CD8-positive, alpha-beta memory T cell (primary cell): ENCODE data around the gene SMPD4. TPM values are rescaled to one million over a fixed set of nuclear protein-coding genes. Genes with fewer than 3 reads are reported as not detected.
"Not testable (repeated sequence)": the region's sequence is repeated elsewhere in the genome, so short reads cannot be mapped to it uniquely, and the experiment has no call there.

Experiments used
- CTCF ChIA-PET: fragments of 350-600 bp; sonication (Branson Sonifier 250); formaldehyde crosslinking; loops from one replicate; lab custom pipeline; 2021; ENCODE audit warnings: antibody characterized with exemption; lab: Charles Lee
- POLR2A ChIA-PET: fragments of 350-600 bp; sonication (Branson Sonifier 250); formaldehyde crosslinking; loops from one replicate; lab custom pipeline; 2021; ENCODE audit warnings: antibody characterized with exemption; lab: Charles Lee
- DNase-seq, 5 donors: peaks; one replicate each; pipeline versions ENCODE4 v3.0.0 to v3.0.0-alpha.2; 2020 to 2022; ENCODE audit warnings: mixed read lengths in 1 of 5
- H3K27ac ChIP-seq: one replicate; pipeline ENCODE4 v1.7.0; 2013; ENCODE audit warnings: low read depth, mild to moderate bottlenecking, low read length, moderate library complexity
- H3K27me3 ChIP-seq: 2 replicates; pipeline ENCODE4 v1.7.0; 2013; ENCODE audit warnings: low read length, mild to moderate bottlenecking; ENCODE audit not compliant: insufficient read depth, poor library complexity, severe bottlenecking
- H3K36me3 ChIP-seq: 2 replicates; pipeline ENCODE4 v1.7.0; 2013; ENCODE audit warnings: mild to moderate bottlenecking, low read length, moderate library complexity; ENCODE audit not compliant: insufficient read depth
- H3K4me1 ChIP-seq: 2 replicates; pipeline ENCODE4 v1.7.0; 2013; ENCODE audit warnings: mild to moderate bottlenecking, low read length, moderate library complexity; ENCODE audit not compliant: insufficient read depth
- H3K4me3 ChIP-seq: 2 replicates; pipeline ENCODE4 v1.7.0; 2013; ENCODE audit warnings: mild to moderate bottlenecking, low read length
- H3K9me3 ChIP-seq: 2 replicates; pipeline ENCODE4 v1.7.0; 2013; ENCODE audit warnings: mild to moderate bottlenecking, low read length
- H3K27ac Mint-ChIP-seq, 8 donors: one replicate each; pipeline ENCODE4 v1.8.0; 2020 to 2021; ENCODE audit warnings: mixed read lengths in 8 of 8, mild to moderate bottlenecking in 6 of 8, inconsistent platforms in 3 of 8, moderate library complexity in 3 of 8
- H3K27me3 Mint-ChIP-seq, 2 donors: one replicate each; pipeline ENCODE4 v1.8.0; 2020 to 2021; ENCODE audit warnings: mixed read lengths in 2 of 2, mild to moderate bottlenecking in 1 of 2, moderate library complexity in 1 of 2
- H3K36me3 Mint-ChIP-seq, 3 donors: one replicate each; pipeline ENCODE4 v1.8.0; 2020 to 2021; ENCODE audit warnings: mixed read lengths in 3 of 3, inconsistent platforms in 1 of 3, mild to moderate bottlenecking in 1 of 3
- H3K4me1 Mint-ChIP-seq, 3 donors: one replicate each; pipeline ENCODE4 v1.8.0; 2020 to 2021; ENCODE audit warnings: mixed read lengths in 3 of 3, inconsistent platforms in 1 of 3, mild to moderate bottlenecking in 1 of 3
- H3K4me3 Mint-ChIP-seq, 7 donors: one replicate each; pipeline ENCODE4 v1.8.0; 2020 to 2021; ENCODE audit warnings: mixed read lengths in 7 of 7, mild to moderate bottlenecking in 6 of 7, moderate library complexity in 4 of 7, inconsistent platforms in 2 of 7
- H3K9me3 Mint-ChIP-seq, 5 donors: one replicate each; pipeline ENCODE4 v1.8.0; 2020 to 2022; ENCODE audit warnings: mixed read lengths in 5 of 5, mild to moderate bottlenecking in 3 of 5, moderate library complexity in 2 of 5, inconsistent platforms in 1 of 5
- polyA plus RNA-seq: library from polyadenylated mRNA; unstranded; fragments of 300-500 nt; fragmentation: Illumina TruSeq; gene quantifications from one replicate; pipeline ENCODE4 v1.2.3, GENCODE V29; 2021
- total RNA-seq, 2 experiments: library from RNA; stranded (reverse); gene quantifications; one replicate each; pipeline ENCODE4 v1.2.3, GENCODE V29; 2021

SMPD4 gene
- total and polyA plus RNA-seq, 3 experiments from 2014 or later, result 43.2 to 113 (median 111) TPM

GRCh38 chr2:130158631-130159030 is 22.8 kb downstream of the SMPD4 start:
- Mint-ChIP-seq H3K27ac (peak overlapping the region in 2 of 8 donors; percentile 55 to 90), H3K36me3 (peaks cover 0 to 74% (median 0%) of the 10 kb centered on the region in 3 donors), H3K4me3 (no peak overlapping the region), H3K9me3 (no peaks in the 10 kb centered on the region), H3K27me3 (no peaks in the 10 kb centered on the region), H3K4me1 (peaks cover 0 to 11% (median 5%) of the 10 kb centered on the region in 3 donors)
- Histone ChIP-seq H3K27me3 (no peaks in the 10 kb centered on the region), H3K4me1 (no peaks in the 10 kb centered on the region), H3K27ac (no peak overlapping the region), H3K36me3 (peaks cover 1% of the 10 kb centered on the region), H3K4me3 (no peak overlapping the region), H3K9me3 (no peaks in the 10 kb centered on the region)
- ChIA-PET CTCF (no interaction called here), POLR2A (no interaction called here)
- DNase-seq, result no peak

DNA sequence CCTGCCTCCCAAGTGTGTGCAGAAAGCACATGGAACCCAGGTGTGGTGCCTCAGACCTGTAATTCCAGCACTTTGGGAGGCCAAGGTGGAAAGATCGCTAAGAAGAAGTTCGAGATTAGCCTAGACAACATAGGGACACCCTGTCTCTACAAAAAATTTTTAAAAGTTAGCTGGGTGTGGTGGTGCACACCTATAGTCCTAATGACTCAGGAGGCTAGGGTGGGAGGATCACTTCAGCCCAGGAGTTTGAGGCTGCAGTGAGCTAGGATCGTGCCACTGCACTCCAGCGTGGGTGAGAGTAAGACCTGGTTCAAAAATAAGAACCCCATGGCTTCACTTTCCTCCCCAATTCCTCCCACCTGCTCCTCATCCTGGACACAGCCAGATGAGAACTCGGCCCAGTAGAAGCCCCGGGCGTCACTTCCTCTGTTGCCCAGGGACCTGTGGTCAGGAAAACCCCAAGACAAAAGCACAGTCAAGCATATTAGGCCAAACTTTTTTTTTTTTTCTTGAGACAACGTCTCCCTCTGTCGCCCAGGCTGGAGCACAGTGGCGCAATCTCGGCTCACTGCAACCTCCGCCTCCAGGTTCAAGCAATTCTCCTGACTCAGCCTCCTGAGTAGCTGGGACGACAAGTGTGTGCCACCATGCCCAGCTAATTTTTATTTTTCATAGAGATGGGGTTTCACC is 23.4 kb downstream of the SMPD4 start:
- H3K4me1 ChIP-seq, H3K27me3 Mint-ChIP-seq, H3K4me3 Mint-ChIP-seq, H3K4me3 ChIP-seq, H3K27me3 ChIP-seq, POLR2A ChIA-PET, DNase-seq, H3K9me3 ChIP-seq, H3K9me3 Mint-ChIP-seq, H3K36me3 ChIP-seq, H3K27ac ChIP-seq, CTCF ChIA-PET: not testable (repeated sequence)
- Mint-ChIP-seq H3K36me3 (peaks cover 0 to 75% (median 0%) of the 10 kb centered on the region in 3 donors), H3K27ac (peak overlapping the region in 4 of 8 donors; percentile 33 to 90 (median 54)), H3K4me1 (peaks cover 0 to 11% (median 5%) of the 10 kb centered on the region in 3 donors)

DNA sequence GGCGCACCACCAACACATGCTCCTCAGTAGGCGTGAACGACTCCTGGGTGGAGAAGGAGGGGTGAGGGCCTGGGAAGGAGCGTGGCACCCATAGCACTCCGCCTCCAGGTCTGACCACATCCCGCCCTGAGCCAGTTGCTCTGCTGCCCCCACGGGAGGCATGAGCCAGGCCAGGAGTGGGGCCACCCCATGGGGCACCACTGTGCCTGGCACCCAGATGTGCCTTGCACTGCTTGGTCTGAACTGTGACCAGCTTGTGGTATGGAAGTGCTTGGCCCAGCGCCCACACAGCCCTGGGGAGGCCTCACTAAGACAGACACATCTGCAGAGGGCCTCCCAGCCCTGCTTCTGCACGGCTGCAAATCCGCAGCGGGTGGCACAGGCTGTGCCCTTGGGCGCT is 24.0 kb downstream of the SMPD4 start:
- H3K4me3 ChIP-seq, H3K9me3 Mint-ChIP-seq, H3K36me3 ChIP-seq, H3K9me3 ChIP-seq, H3K27ac ChIP-seq, POLR2A ChIA-PET, H3K27me3 ChIP-seq, H3K4me3 Mint-ChIP-seq, H3K27me3 Mint-ChIP-seq, CTCF ChIA-PET, DNase-seq, H3K4me1 ChIP-seq: not testable (repeated sequence)
- Mint-ChIP-seq H3K27ac (peak overlapping the region in 1 of 8 donors; percentile 54), H3K36me3 (peaks cover 0 to 73% (median 0%) of the 10 kb centered on the region in 3 donors), H3K4me1 (peaks cover 0 to 11% (median 5%) of the 10 kb centered on the region in 3 donors)

DNA sequence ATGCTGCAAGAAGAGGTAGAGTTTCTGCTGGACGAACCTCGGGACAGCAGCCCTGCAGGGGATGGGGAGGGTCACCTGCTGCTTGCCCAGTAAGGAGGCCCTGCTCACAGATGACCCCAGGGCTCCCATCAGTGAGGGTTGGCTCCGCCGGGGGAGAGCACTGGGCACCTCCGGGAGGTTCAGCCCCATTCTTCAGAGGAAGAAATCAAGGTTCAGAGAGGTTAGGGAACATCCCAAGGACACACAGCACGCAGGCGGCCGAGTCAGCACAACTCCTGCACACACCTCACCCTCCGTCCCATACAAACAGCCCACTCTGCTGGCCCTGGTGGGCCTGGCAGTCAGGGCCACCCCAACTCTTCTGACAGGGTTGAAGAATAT is 24.8 kb downstream of the SMPD4 start:
- no peaks in the 10 kb centered on the region for H3K9me3 Mint-ChIP-seq
- peaks cover 0 to 78% (median 0%) of the 10 kb centered on the region in 3 donors for H3K36me3 Mint-ChIP-seq
- no peak overlapping the region for H3K4me3 ChIP-seq
- no peaks in the 10 kb centered on the region for H3K9me3 ChIP-seq
- H3K4me1 ChIP-seq, result no peaks in the 10 kb centered on the region
- H3K27ac ChIP-seq, result no peak overlapping the region
- no peak for DNase-seq
- H3K36me3 ChIP-seq, result no peaks in the 10 kb centered on the region
- peaks cover 0 to 11% (median 5%) of the 10 kb centered on the region in 3 donors for H3K4me1 Mint-ChIP-seq
- no peaks in the 10 kb centered on the region for H3K27me3 Mint-ChIP-seq
- no peaks in the 10 kb centered on the region for H3K27me3 ChIP-seq
- ChIA-PET POLR2A (no interaction called here), CTCF (no interaction called here)
- H3K4me3 Mint-ChIP-seq, result no peak overlapping the region
- H3K27ac Mint-ChIP-seq, result peak overlapping the region in 2 of 8 donors; percentile 32 to 47

DNA sequence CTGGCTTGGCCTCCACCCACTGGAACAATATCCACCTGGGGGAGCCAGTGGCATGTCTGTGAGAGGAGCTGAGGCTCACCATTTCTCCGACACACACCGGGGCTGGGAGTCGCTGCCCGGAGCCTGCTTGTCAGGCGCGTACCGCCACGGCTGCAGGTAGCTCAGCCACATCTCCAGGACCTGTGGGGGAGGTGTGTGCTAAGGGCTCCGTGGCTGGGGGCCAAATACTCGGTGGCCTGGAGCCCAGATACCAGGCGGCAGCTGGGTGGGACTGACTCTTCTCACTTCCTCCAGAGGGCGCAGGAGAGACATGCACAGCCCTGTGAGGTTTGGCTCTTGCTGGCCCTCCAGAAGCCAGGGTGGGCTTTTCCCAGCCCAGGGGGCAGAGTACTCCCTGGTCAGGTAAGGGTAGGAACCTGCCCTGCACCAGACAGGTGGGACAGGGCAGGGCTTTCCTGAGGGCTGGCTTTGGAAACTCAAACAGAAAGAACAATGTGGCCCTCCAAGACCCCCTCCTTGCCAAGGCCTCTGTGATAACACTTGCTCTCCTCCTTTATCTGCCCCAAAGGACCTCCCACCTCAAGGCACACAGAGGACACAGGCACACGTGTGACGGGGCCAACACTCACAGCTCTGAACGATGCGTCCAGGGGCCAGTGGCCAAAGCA is 25.3 kb downstream of the SMPD4 start:
- H3K27me3 Mint-ChIP-seq, H3K9me3 ChIP-seq, CTCF ChIA-PET, H3K4me3 Mint-ChIP-seq, H3K27ac ChIP-seq, H3K36me3 ChIP-seq, H3K4me1 ChIP-seq, H3K4me3 ChIP-seq, H3K9me3 Mint-ChIP-seq, H3K27me3 ChIP-seq, POLR2A ChIA-PET, DNase-seq: not testable (repeated sequence)
- Mint-ChIP-seq H3K4me1 (peaks cover 0 to 11% (median 5%) of the 10 kb centered on the region in 3 donors), H3K27ac (peak overlapping the region in 1 of 8 donors; percentile 47), H3K36me3 (peaks cover 0 to 74% (median 0%) of the 10 kb centered on the region in 3 donors)

- no peaks in the 10 kb centered on the region for H3K27me3 Mint-ChIP-seq
- Histone ChIP-seq H3K4me3 (no peak overlapping the region), H3K27ac (no peak overlapping the region), H3K4me1 (no peaks in the 10 kb centered on the region), H3K27me3 (no peaks in the 10 kb centered on the region), H3K9me3 (no peaks in the 10 kb centered on the region), H3K36me3 (no peaks in the 10 kb centered on the region)
- no peak for DNase-seq
- ChIA-PET CTCF (no interaction called here), POLR2A (no interaction called here)
- H3K9me3 Mint-ChIP-seq, result no peaks in the 10 kb centered on the region
- peaks cover 0 to 11% (median 5%) of the 10 kb centered on the region in 3 donors for H3K4me1 Mint-ChIP-seq
- no peak overlapping the region for H3K4me3 Mint-ChIP-seq
- H3K36me3 Mint-ChIP-seq, result peaks cover 0 to 66% (median 0%) of the 10 kb centered on the region in 3 donors
- peak overlapping the region in 1 of 8 donors; percentile 8 for H3K27ac Mint-ChIP-seq
These were observed 26.3 kb downstream of the SMPD4 start for GRCh38 chr2:130154773-130155765.

- peaks cover 0 to 59% (median 0%) of the 10 kb centered on the region in 3 donors for H3K36me3 Mint-ChIP-seq
- DNase-seq, H3K36me3 ChIP-seq, H3K9me3 Mint-ChIP-seq, H3K27ac ChIP-seq, H3K4me3 Mint-ChIP-seq, H3K27me3 Mint-ChIP-seq, H3K27ac Mint-ChIP-seq, H3K4me3 ChIP-seq, H3K4me1 ChIP-seq, H3K27me3 ChIP-seq, H3K9me3 ChIP-seq, CTCF ChIA-PET, POLR2A ChIA-PET: not testable (repeated sequence)
- H3K4me1 Mint-ChIP-seq, result peaks cover 0 to 11% (median 5%) of the 10 kb centered on the region in 3 donors
These were observed 27.0 kb downstream of the SMPD4 start for GRCh38 chr2:130154423-130154770.
